ENCODE data around the gene TXNDC9. TPM values are rescaled to one million over a fixed set of nuclear protein-coding genes. Genes with fewer than 3 reads are reported as not detected.
"Not testable (repeated sequence)": the region's sequence is repeated elsewhere in the genome, so short reads cannot be mapped to it uniquely, and the experiment has no call there.

The TXNDC9 gene
- total and polyA plus RNA-seq, 2 donors (not counting 1 experiment from before 2014, with no cell fraction given): 46.7 to 65.0 TPM

GRCh38 chr2:99373144-99373543 lies 37.0 kb upstream of the TXNDC9 start:
- no peak for DNase-seq (ENCODE audit: low read depth in 2 of 2)
- H3K36me3 ChIP-seq (ENCODE audit: control insufficient read depth, insufficient read depth, low read length): peaks cover 2% of the 10 kb centered on the region

GRCh38 chr2:99368854-99369253 lies 32.7 kb upstream of the TXNDC9 start:
- H3K9me3 ChIP-seq (ENCODE audit: control insufficient read depth, insufficient read depth, low read depth, low read length); H3K9ac ChIP-seq (ENCODE audit: insufficient read depth, low read length); H4K20me1 ChIP-seq (ENCODE audit: control insufficient read depth, extremely low read depth, insufficient read depth, low read length); H2AFZ ChIP-seq (ENCODE audit: low read length); H3K27me3 ChIP-seq (ENCODE audit: control insufficient read depth, insufficient read depth, low read length); H3K4me2 ChIP-seq (ENCODE audit: extremely low read depth, insufficient read depth, low read length); H3K36me3 ChIP-seq (ENCODE audit: control insufficient read depth, insufficient read depth, low read length); H3K27ac ChIP-seq (ENCODE audit: insufficient read depth, low read length); H3K4me1 ChIP-seq (ENCODE audit: control insufficient read depth, extremely low read depth, insufficient read depth, low read length); H3K4me3 ChIP-seq (replicated peaks in 1 of 4; ENCODE audit: control extremely low read depth in 1 of 4, insufficient read depth in 1 of 4, low read depth in 3 of 4, low read length in 4 of 4); DNase-seq (ENCODE audit: low read depth in 2 of 2); H3K79me2 ChIP-seq (ENCODE audit: control insufficient read depth, insufficient read depth, low read length): not testable (repeated sequence)

More at GRCh38 chr2:99373144-99373543, 37.0 kb upstream of the TXNDC9 start:
- Histone ChIP-seq H3K4me2 (ENCODE audit: extremely low read depth, insufficient read depth, low read length) (no peak overlapping the region), H4K20me1 (ENCODE audit: control insufficient read depth, extremely low read depth, insufficient read depth, low read length) (no peaks in the 10 kb centered on the region), H3K27me3 (ENCODE audit: control insufficient read depth, insufficient read depth, low read length) (no peaks in the 10 kb centered on the region), H3K9ac (ENCODE audit: insufficient read depth, low read length) (no peak overlapping the region), H2AFZ (ENCODE audit: low read length) (no peak overlapping the region), H3K4me3 (replicated peaks in 1 of 4; ENCODE audit: control extremely low read depth in 1 of 4, insufficient read depth in 1 of 4, low read depth in 3 of 4, low read length in 4 of 4) (no peak overlapping the region), H3K79me2 (ENCODE audit: control insufficient read depth, insufficient read depth, low read length) (no peaks in the 10 kb centered on the region), H3K4me1 (ENCODE audit: control insufficient read depth, extremely low read depth, insufficient read depth, low read length) (no peaks in the 10 kb centered on the region), H3K9me3 (ENCODE audit: control insufficient read depth, insufficient read depth, low read depth, low read length) (no peaks in the 10 kb centered on the region), H3K27ac (ENCODE audit: insufficient read depth, low read length) (no peak overlapping the region)
- TF ChIP-seq CTCF (conservative IDR thresholded peaks at IDR 0.05 in 1 of 2, IDR thresholded peaks at IDR 0.05 in 1 of 2; ENCODE audit: low read depth in 1 of 2, low read length in 2 of 2): no peak
- no peak for TF ChIP-seq EZH2 (IDR thresholded peaks at IDR 0.05; ENCODE audit: low read length, missing control alignments)

GRCh38 chr2:99365661-99366060 lies 29.5 kb upstream of the TXNDC9 start:
- H3K4me3 ChIP-seq (replicated peaks in 1 of 4; ENCODE audit: control extremely low read depth in 1 of 4, insufficient read depth in 1 of 4, low read depth in 3 of 4, low read length in 4 of 4): no peak overlapping the region

GRCh38 chr2:99356853-99357252 lies 20.7 kb upstream of the TXNDC9 start:
- Histone ChIP-seq H3K27ac (ENCODE audit: insufficient read depth, low read length) (no peak overlapping the region), H3K79me2 (ENCODE audit: control insufficient read depth, insufficient read depth, low read length) (peaks cover 54% of the 10 kb centered on the region), H3K4me1 (ENCODE audit: control insufficient read depth, extremely low read depth, insufficient read depth, low read length) (no peaks in the 10 kb centered on the region), H3K9me3 (ENCODE audit: control insufficient read depth, insufficient read depth, low read depth, low read length) (no peaks in the 10 kb centered on the region), H3K4me2 (ENCODE audit: extremely low read depth, insufficient read depth, low read length) (no peak overlapping the region), H3K27me3 (ENCODE audit: control insufficient read depth, insufficient read depth, low read length) (no peaks in the 10 kb centered on the region), H3K9ac (ENCODE audit: insufficient read depth, low read length) (no peak overlapping the region), H3K4me3 (replicated peaks in 1 of 4; ENCODE audit: control extremely low read depth in 1 of 4, insufficient read depth in 1 of 4, low read depth in 3 of 4, low read length in 4 of 4) (no peak overlapping the region), H3K36me3 (ENCODE audit: control insufficient read depth, insufficient read depth, low read length) (no peaks in the 10 kb centered on the region), H4K20me1 (ENCODE audit: control insufficient read depth, extremely low read depth, insufficient read depth, low read length) (no peaks in the 10 kb centered on the region), H2AFZ (ENCODE audit: low read length) (no peak overlapping the region)
- TF ChIP-seq CTCF (conservative IDR thresholded peaks at IDR 0.05 in 1 of 2, IDR thresholded peaks at IDR 0.05 in 1 of 2; ENCODE audit: low read depth in 1 of 2, low read length in 2 of 2): no peak
- no peak for DNase-seq (ENCODE audit: low read depth in 2 of 2)

More at GRCh38 chr2:99365661-99366060, 29.5 kb upstream of the TXNDC9 start:
- H2AFZ ChIP-seq (ENCODE audit: low read length): no peak overlapping the region
- H3K4me1 ChIP-seq (ENCODE audit: control insufficient read depth, extremely low read depth, insufficient read depth, low read length): no peaks in the 10 kb centered on the region
- H3K4me2 ChIP-seq (ENCODE audit: extremely low read depth, insufficient read depth, low read length): no peak overlapping the region
- no peaks in the 10 kb centered on the region for H4K20me1 ChIP-seq (ENCODE audit: control insufficient read depth, extremely low read depth, insufficient read depth, low read length)
- no peak overlapping the region for H3K27ac ChIP-seq (ENCODE audit: insufficient read depth, low read length)
- H3K27me3 ChIP-seq (ENCODE audit: control insufficient read depth, insufficient read depth, low read length): no peaks in the 10 kb centered on the region
- H3K36me3 ChIP-seq (ENCODE audit: control insufficient read depth, insufficient read depth, low read length): peaks cover 5% of the 10 kb centered on the region
- H3K9ac ChIP-seq (ENCODE audit: insufficient read depth, low read length): no peak overlapping the region
- peak in 1 of 2 donors; percentile 6 for DNase-seq (ENCODE audit: low read depth in 2 of 2)
- H3K9me3 ChIP-seq (ENCODE audit: control insufficient read depth, insufficient read depth, low read depth, low read length): no peaks in the 10 kb centered on the region
- H3K79me2 ChIP-seq (ENCODE audit: control insufficient read depth, insufficient read depth, low read length): no peaks in the 10 kb centered on the region
- TF ChIP-seq EZH2 (IDR thresholded peaks at IDR 0.05; ENCODE audit: low read length, missing control alignments): no peak

- H3K27ac ChIP-seq (ENCODE audit: insufficient read depth, low read length); H2AFZ ChIP-seq (ENCODE audit: low read length); H3K9me3 ChIP-seq (ENCODE audit: control insufficient read depth, insufficient read depth, low read depth, low read length); DNase-seq (ENCODE audit: low read depth in 2 of 2); H3K9ac ChIP-seq (ENCODE audit: insufficient read depth, low read length); H4K20me1 ChIP-seq (ENCODE audit: control insufficient read depth, extremely low read depth, insufficient read depth, low read length); H3K4me2 ChIP-seq (ENCODE audit: extremely low read depth, insufficient read depth, low read length); H3K27me3 ChIP-seq (ENCODE audit: control insufficient read depth, insufficient read depth, low read length); H3K4me1 ChIP-seq (ENCODE audit: control insufficient read depth, extremely low read depth, insufficient read depth, low read length); H3K4me3 ChIP-seq (replicated peaks in 1 of 4; ENCODE audit: control extremely low read depth in 1 of 4, insufficient read depth in 1 of 4, low read depth in 3 of 4, low read length in 4 of 4); H3K36me3 ChIP-seq (ENCODE audit: control insufficient read depth, insufficient read depth, low read length): not testable (repeated sequence)
- peaks cover 72% of the 10 kb centered on the region for H3K79me2 ChIP-seq (ENCODE audit: control insufficient read depth, insufficient read depth, low read length)
Measured at GRCh38 chr2:99354825-99355224, 18.7 kb upstream of the TXNDC9 start.

All from fibroblast of lung (primary cell).